NCI-H146 (cell line): ENCODE data around the gene NTN1.
A peak's percentile ranks its signal among the peaks of the same experiment; 100 is the strongest.
"Not testable (repeated sequence)": the region's sequence is repeated elsewhere in the genome, so short reads cannot be mapped to it uniquely, and the experiment has no call there.

Experiments
- DNase-seq: peaks from one replicate; lab custom pipeline; 2025; lab: John Stamatoyannopoulos, UW

The NTN1 gene

GRCh38 chr17:9021158-9021991 is at the start of gene NTN1:
Gene NTN1 (plus strand): TSS chr17:9021510. CDS start chr17:9022374, 864 bp downstream.
- peak; percentile 39 for DNase-seq

GRCh38 chr17:8975091-8975725 is 46.1 kb upstream of the NTN1 start:
- DNase-seq: no peak

GRCh38 chr17:8976638-8977037 is 44.7 kb upstream of the NTN1 start:
- peak; percentile 46 for DNase-seq

GRCh38 chr17:8979715-8980114 is 41.6 kb upstream of the NTN1 start:
- DNase-seq: no peak

- DNase-seq: no peak
These were observed 39.9 kb upstream of the NTN1 start for GRCh38 chr17:8981443-8981842.

GRCh38 chr17:8984225-8984624 is 37.1 kb upstream of the NTN1 start:
- DNase-seq: not testable (repeated sequence)

GRCh38 chr17:8985054-8985701 is 36.1 kb upstream of the NTN1 start:
- DNase-seq: no peak

- DNase-seq: no peak
These were observed 35.0 kb upstream of the NTN1 start for GRCh38 chr17:8986295-8986694.

GRCh38 chr17:8988263-8988935 is 32.9 kb upstream of the NTN1 start:
- DNase-seq: not testable (repeated sequence)

GRCh38 chr17:8991514-8992285 is 29.6 kb upstream of the NTN1 start:
- peak; percentile 53 for DNase-seq

GRCh38 chr17:8994319-8994718 is 27.0 kb upstream of the NTN1 start:
- DNase-seq: peak; percentile 54

GRCh38 chr17:8995711-8996110 is 25.6 kb upstream of the NTN1 start:
- peak; percentile 57 for DNase-seq

GRCh38 chr17:8997994-8998628 is 23.2 kb upstream of the NTN1 start:
- peak; percentile 61 for DNase-seq

- no peak for DNase-seq
These were observed 19.8 kb upstream of the NTN1 start for GRCh38 chr17:9001559-9001958.

GRCh38 chr17:9002227-9002605 is 19.1 kb upstream of the NTN1 start:
- no peak for DNase-seq

GRCh38 chr17:9002606-9003354 is 18.5 kb upstream of the NTN1 start:
- peak; percentile 36 for DNase-seq

GRCh38 chr17:9003355-9004131 is 17.8 kb upstream of the NTN1 start:
- DNase-seq: no peak

GRCh38 chr17:9004132-9004960 is 17.0 kb upstream of the NTN1 start:
- DNase-seq: no peak

GRCh38 chr17:9004961-9005285 is 16.4 kb upstream of the NTN1 start:
- no peak for DNase-seq
